H1 (cell line): Measurements from ENCODE around the gene ENPP3. TPM values are rescaled to one million over a fixed set of nuclear protein-coding genes. Genes with fewer than 3 reads are reported as not detected.

Experiments
- CTCF ChIA-PET: fragments of 300-600 bp; sonication (Branson Sonifier 250); formaldehyde crosslinking; loops from one replicate; lab custom pipeline; 2021; ENCODE audit not compliant: partially characterized antibody; lab: Charles Lee
- POLR2A ChIA-PET: fragments of 300-600 bp; sonication (Branson Sonifier 250); formaldehyde crosslinking; loops from one replicate; lab custom pipeline; 2021; ENCODE audit warnings: inconsistent platforms; ENCODE audit not compliant: partially characterized antibody; lab: Charles Lee
- DNase-seq, 2 experiments: peaks; one replicate each; pipeline versions ENCODE4 v3.0.0 to v3.0.0-alpha.2; 2010 to 2022; ENCODE audit warnings: low spot score in 2 of 2, low read depth in 1 of 2, mixed read lengths in 1 of 2
- FAIRE-seq: peaks from 2 replicates; lab custom pipeline; 2011; peaks lifted over from hg19 to GRCh38; lab: Jason Lieb, UNC
- H2AFZ ChIP-seq: 2 replicates; pipeline ENCODE4 v1.8.1; 2012; ENCODE audit warnings: low read length, inconsistent platforms
- H2AK5ac ChIP-seq: 2 replicates; pipeline ENCODE4 v1.6.1; 2013; ENCODE audit warnings: low read depth, low read length
- H2BK120ac ChIP-seq: replicated peaks from 2 replicates; pipeline ENCODE3; 2013; ENCODE audit warnings: low read depth, low read length, inconsistent platforms
- H2BK12ac ChIP-seq: 2 replicates; pipeline ENCODE4 v1.6.1; 2013; ENCODE audit warnings: low read depth, low read length
- H2BK15ac ChIP-seq: 2 replicates; pipeline ENCODE4 v1.6.1; 2013; ENCODE audit warnings: low read length
- H2BK20ac ChIP-seq: 2 replicates; pipeline ENCODE4 v1.6.1; 2013; ENCODE audit warnings: low read length
- H2BK5ac ChIP-seq: 2 replicates; pipeline ENCODE4 v1.6.1; 2013; ENCODE audit warnings: low read depth, low read length
- H3K14ac ChIP-seq: 2 replicates; pipeline ENCODE4 v1.6.1; 2013; ENCODE audit warnings: inconsistent platforms; ENCODE audit not compliant: insufficient read length
- H3K18ac ChIP-seq: 2 replicates; pipeline ENCODE4 v1.6.1; 2013; ENCODE audit warnings: low read length; ENCODE audit errors: extremely low read depth
- H3K23ac ChIP-seq: 2 replicates; pipeline ENCODE4 v1.6.1; 2013; ENCODE audit warnings: inconsistent platforms; ENCODE audit not compliant: insufficient read length
- H3K23me2 ChIP-seq: 2 replicates; pipeline ENCODE4 v1.6.1; 2013; ENCODE audit warnings: low read depth, low read length
- H3K27ac ChIP-seq: 2 replicates; pipeline ENCODE4 v1.6.1; 2011; ENCODE audit warnings: low read depth, low read length, inconsistent platforms
- H3K27me3 ChIP-seq, 4 experiments: replicated peaks in 1 of 4; 1 replicate in 1 of 4; 2 replicates in 3 of 4; pipeline versions ENCODE4 v1.6.1 to v1.8.1; 2011 to 2013; ENCODE audit warnings: low read length in 3 of 4, mild to moderate bottlenecking in 3 of 4, inconsistent platforms in 2 of 4, mixed read lengths in 2 of 4, moderate library complexity in 1 of 4; ENCODE audit not compliant: control insufficient read depth in 3 of 4, insufficient read depth in 3 of 4; ENCODE audit errors: extremely low read depth in 1 of 4
- H3K36me3 ChIP-seq, 4 experiments: 2 replicates each; pipeline versions ENCODE4 v1.6.1 to v1.8.1; 2011 to 2013; ENCODE audit warnings: mild to moderate bottlenecking in 4 of 4, low read length in 3 of 4, moderate library complexity in 2 of 4, control low read depth in 1 of 4, inconsistent platforms in 1 of 4; ENCODE audit not compliant: insufficient read depth in 4 of 4, control insufficient read depth in 2 of 4
- H3K4ac ChIP-seq: replicated peaks from 2 replicates; pipeline ENCODE3; 2013; ENCODE audit warnings: low read length, low read depth, mixed read lengths, inconsistent platforms; ENCODE audit not compliant: insufficient read length
- H3K4me1 ChIP-seq, 4 experiments: replicated peaks in 1 of 4; 1 replicate in 1 of 4; 2 replicates in 3 of 4; pipeline versions ENCODE4 v1.6.1 to v1.8.1; 2011 to 2013; ENCODE audit warnings: low read length in 3 of 4, inconsistent platforms in 2 of 4, mixed read lengths in 1 of 4; ENCODE audit not compliant: insufficient read depth in 4 of 4, control insufficient read depth in 3 of 4
- H3K4me2 ChIP-seq, 2 experiments: 2 replicates each; pipeline versions ENCODE4 v1.6.1 to v1.8.1; 2011 to 2013; ENCODE audit warnings: low read depth in 2 of 2, low read length in 2 of 2, control low read depth in 1 of 2, inconsistent platforms in 1 of 2, mild to moderate bottlenecking in 1 of 2; ENCODE audit not compliant: insufficient read depth in 1 of 2
- H3K4me3 ChIP-seq, 4 experiments: fragments of 200-600, 300-600 bp in 1 of 4; sonication (generic), shearing (Covaris generic), sonication (Bioruptor Twin) in 1 of 4; 2 replicates each; pipeline versions ENCODE4 v1.5.1 to v1.8.1; 2011 to 2016; ENCODE audit warnings: low read length in 4 of 4, low read depth in 3 of 4, control low read depth in 2 of 4, inconsistent platforms in 2 of 4, mild to moderate bottlenecking in 2 of 4, mixed read lengths in 1 of 4, moderate library complexity in 1 of 4; ENCODE audit not compliant: insufficient read depth in 2 of 4; ENCODE audit errors: extremely low read depth in 1 of 4
- H3K56ac ChIP-seq: replicated peaks from 2 replicates; pipeline ENCODE3; 2013; ENCODE audit warnings: low read depth, mild to moderate bottlenecking, mixed read lengths, low read length, inconsistent platforms; ENCODE audit not compliant: insufficient read length
- H3K79me1 ChIP-seq: 2 replicates; pipeline ENCODE4 v1.6.1; 2013; ENCODE audit warnings: low read depth, low read length, control low read depth
- H3K79me2 ChIP-seq, 2 experiments: 2 replicates each; pipeline versions ENCODE4 v1.6.1 to v1.8.1; 2012 to 2013; ENCODE audit warnings: low read length in 2 of 2, mild to moderate bottlenecking in 2 of 2, inconsistent platforms in 1 of 2; ENCODE audit not compliant: insufficient read depth in 2 of 2, control insufficient read depth in 1 of 2
- H3K9ac ChIP-seq, 4 experiments: replicated peaks in 1 of 4; 1 replicate in 1 of 4; 2 replicates in 3 of 4; pipeline versions ENCODE4 v1.6.1 to v1.8.1; 2011 to 2013; ENCODE audit warnings: low read depth in 3 of 4, low read length in 3 of 4, control low read depth in 2 of 4, mild to moderate bottlenecking in 2 of 4, moderate library complexity in 2 of 4, inconsistent platforms in 1 of 4; ENCODE audit errors: extremely low read depth in 1 of 4
- H3K9me3 ChIP-seq, 2 experiments: 2 replicates each; pipeline versions ENCODE4 v1.6.1 to v1.8.1; 2012 to 2013; ENCODE audit warnings: mild to moderate bottlenecking in 2 of 2, moderate library complexity in 2 of 2, control low read depth in 1 of 2, inconsistent platforms in 1 of 2, low read depth in 1 of 2, low read length in 1 of 2, mixed read lengths in 1 of 2; ENCODE audit not compliant: insufficient read depth in 2 of 2
- H4K20me1 ChIP-seq, 2 experiments: replicated peaks in 1 of 2; 2 replicates each; pipeline versions ENCODE3 to v1.8.1; 2011 to 2013; ENCODE audit warnings: inconsistent platforms in 2 of 2, low read length in 2 of 2, mild to moderate bottlenecking in 1 of 2; ENCODE audit not compliant: insufficient read depth in 2 of 2, control insufficient read depth in 1 of 2
- H4K5ac ChIP-seq: 2 replicates; pipeline ENCODE4 v1.6.1; 2013; ENCODE audit warnings: low read length, low read depth, mixed read lengths, inconsistent platforms; ENCODE audit not compliant: insufficient read length
- H4K8ac ChIP-seq: 2 replicates; pipeline ENCODE4 v1.8.0; 2013; ENCODE audit warnings: mild to moderate bottlenecking, moderate library complexity, low read length, inconsistent platforms; ENCODE audit not compliant: insufficient read depth; ENCODE audit errors: extremely low read depth
- H4K91ac ChIP-seq: replicated peaks from 2 replicates; pipeline ENCODE3; 2013; ENCODE audit warnings: low read length, mixed read lengths, inconsistent platforms; ENCODE audit not compliant: insufficient read length
- ATF3 ChIP-seq: IDR thresholded peaks from 2 replicates; pipeline ENCODE4 v1.6.1; 2011; ENCODE audit warnings: low read depth, mild to moderate bottlenecking, low read length; ENCODE audit not compliant: insufficient read depth
- CHD1 ChIP-seq: IDR thresholded peaks from 2 replicates; pipeline ENCODE4 v1.6.1; 2012; ENCODE audit warnings: low read depth, low read length, improper control_type of control experiment
- CHD2 ChIP-seq: IDR thresholded peaks from 2 replicates; pipeline ENCODE4 v1.6.1; 2012; ENCODE audit warnings: low read length, improper control_type of control experiment
- CTCF ChIP-seq, 3 experiments: IDR thresholded peaks; 1 replicate in 2 of 3; 2 replicates in 1 of 3; pipeline versions ENCODE4 v1.5.1 to v1.6.1; 2011; ENCODE audit warnings: low read length in 3 of 3, mild to moderate bottlenecking in 3 of 3, inconsistent platforms in 2 of 3, low read depth in 1 of 3, moderate library complexity in 1 of 3; ENCODE audit not compliant: insufficient read depth in 1 of 3; ENCODE audit errors: control extremely low read depth in 1 of 3
- KDM1A ChIP-seq: fragments of 200-600, 300-600 bp; sonication (generic); IDR thresholded peaks from 2 replicates; pipeline ENCODE4 v1.7.1; 2016; ENCODE audit warnings: mild to moderate bottlenecking, low read length, borderline replicate concordance
- MAFK ChIP-seq: IDR thresholded peaks from 2 replicates; pipeline ENCODE4 v1.6.1; 2012; ENCODE audit warnings: low read depth, mild to moderate bottlenecking, improper control_type of control experiment, low read length
- POLR2A ChIP-seq, 2 experiments: IDR thresholded peaks; 1 replicate in 1 of 2; 2 replicates in 1 of 2; pipeline ENCODE4 v1.6.1; 2011; ENCODE audit warnings: low read depth in 2 of 2, low read length in 2 of 2, mild to moderate bottlenecking in 2 of 2; ENCODE audit errors: control extremely low read depth in 1 of 2
- RAD21 ChIP-seq, 2 experiments: IDR thresholded peaks in 1 of 2; conservative IDR thresholded peaks in 1 of 2; 2 replicates each; pipeline ENCODE4 v1.6.1; 2011; ENCODE audit warnings: low read depth in 2 of 2, low read length in 2 of 2, improper control_type of control experiment in 1 of 2, inconsistent platforms in 1 of 2, mild to moderate bottlenecking in 1 of 2, moderate library complexity in 1 of 2
- RFX5 ChIP-seq: IDR thresholded peaks from 2 replicates; pipeline ENCODE4 v1.6.1; 2011; ENCODE audit warnings: low read depth, low read length, improper control_type of control experiment, borderline replicate concordance
- SIX5 ChIP-seq: IDR thresholded peaks from 2 replicates; pipeline ENCODE4 v1.6.1; 2011; ENCODE audit warnings: mild to moderate bottlenecking, low read depth, low read length
- SP4 ChIP-seq: IDR thresholded peaks from 2 replicates; pipeline ENCODE4 v1.6.1; 2012; ENCODE audit warnings: low read length, inconsistent platforms
- TAF7 ChIP-seq: optimal IDR thresholded peaks from 2 replicates; pipeline ENCODE3; 2011; ENCODE audit warnings: low read depth, mild to moderate bottlenecking, inconsistent platforms, low read length, moderate library complexity, borderline replicate concordance
- WGBS, 2 experiments: shearing (Covaris generic) in 1 of 2; methylation state at CpG; one replicate each; pipeline versions ENCODE4 v1.1.6 to v1.1.7; 2013 to 2015; ENCODE audit warnings: low lambda C conversion rate in 2 of 2, mixed read lengths in 2 of 2, inconsistent platforms in 1 of 2, low coverage in 1 of 2, missing lambda C conversion rate in 1 of 2; ENCODE audit not compliant: insufficient replicate concordance in 2 of 2, insufficient coverage in 1 of 2, insufficient read length in 1 of 2; ENCODE audit errors: extremely low coverage in 1 of 2, missing lambda C conversion rate in 1 of 2; 5-methylcytosine and 5-hydroxymethylcytosine counted together
- polyA plus RNA-seq, 7 experiments: library from polyadenylated mRNA; depleted of rRNA in 3 of 7; stranded (reverse) in 5 of 7; unstranded in 2 of 7; fragments of >200 nt in 5 of 7; fragments of 200-250 nt in 2 of 7; gene quantifications; 1 replicate in 5 of 7; 2 replicates in 1 of 7; 4 replicates in 1 of 7; pipeline versions ENCODE4 v1.2.1 to v1.2.3, GENCODE V29; 2011 to 2013; ENCODE audit warnings: missing spikeins in 2 of 7, mixed read lengths in 2 of 7
- total RNA-seq: library from RNA; stranded (reverse); fragmentation: NEBNext Ultra II Directional; extraction: Animal tissue kit (Norgen Biotek cat#: 25700); gene quantifications from 2 replicates; pipeline ENCODE4 v1.2.1, GENCODE V29; 2021

ENPP3 gene
- total and polyA plus RNA-seq, 2 of the 8 experiments (the other 6 are each of a cell fraction or from before 2014, with no cell fraction given) = 0.11 TPM; not detected in 1

GRCh38 chr6:131762984-131763383 lies 125.9 kb downstream of the ENPP3 start:
- Histone ChIP-seq H3K4me3 (no peak overlapping the region), H3K23ac (no peak overlapping the region), H3K4me1 (no peaks in the 10 kb centered on the region), H4K5ac (no peak overlapping the region), H3K4ac (no peak overlapping the region), H2BK20ac (no peak overlapping the region), H3K4me2 (no peak overlapping the region), H3K18ac (no peak overlapping the region), H4K8ac (no peak overlapping the region), H2BK5ac (no peak overlapping the region), H3K14ac (no peak overlapping the region), H3K36me3 (no peaks in the 10 kb centered on the region), H3K79me1 (no peaks in the 10 kb centered on the region), H2AFZ (no peak overlapping the region), H3K23me2 (no peaks in the 10 kb centered on the region), H3K79me2 (no peaks in the 10 kb centered on the region), H3K27me3 (no peaks in the 10 kb centered on the region), H4K91ac (no peak overlapping the region), H3K27ac (no peak overlapping the region), H3K9me3 (no peaks in the 10 kb centered on the region), H3K56ac (no peak overlapping the region), H2BK15ac (no peak overlapping the region), H2BK12ac (no peak overlapping the region), H2AK5ac (no peak overlapping the region), H3K9ac (no peak overlapping the region), H2BK120ac (no peak overlapping the region), H4K20me1 (no peaks in the 10 kb centered on the region)
- FAIRE-seq (no peak), DNase-seq (no peak)
- WGBS, 2 experiments = 98% methylated on average over 2 of the region's 2 CpGs; no CpG with 5 or more reads in 1 of the 2 experiments
- CTCF ChIA-PET = interaction anchor here (0.9 to 1.4 kb wide), 2 partner anchors 11 to 104 kb away, joined by 3 to 4 read pairs; no protein-coding TSS in a partner anchor
- POLR2A ChIA-PET = interaction anchor here (0.9 kb wide), 1 partner anchor 16 kb away, joined by 3 read pairs; no protein-coding TSS in a partner anchor
- no peak for TF ChIP-seq CTCF (IDR thresholded peaks at IDR 0.05; ENCODE audit: control extremely low read depth in 1 of 3, insufficient read depth in 1 of 3, low read depth in 1 of 3, low read length in 3 of 3)
- no peak for TF ChIP-seq RAD21 (IDR thresholded peaks at IDR 0.05 in 1 of 2, conservative IDR thresholded peaks at IDR 0.05 in 1 of 2; ENCODE audit: low read depth in 2 of 2, low read length in 2 of 2)
- no peak for TF ChIP-seq SP4
- TF ChIP-seq KDM1A = no peak
- TF ChIP-seq SIX5 = no peak
- no peak for TF ChIP-seq TAF7
- no peak for TF ChIP-seq CHD1
- TF ChIP-seq RFX5 = no peak
- TF ChIP-seq MAFK = no peak
- no peak for TF ChIP-seq ATF3
- no peak for TF ChIP-seq POLR2A (IDR thresholded peaks at IDR 0.05; ENCODE audit: control extremely low read depth in 1 of 2, low read depth in 2 of 2, low read length in 2 of 2)
- TF ChIP-seq CHD2 = no peak
